IMR-90 (cell line): ENCODE results near the gene GNAI3. TPM values are rescaled to one million over a fixed set of nuclear protein-coding genes. Genes with fewer than 3 reads are reported as not detected.

Experiments used
- ATAC-seq: fragments of 200-7000 bp; cut with Tn5 transposase; 2 replicates; pipeline ENCODE4 v1.9.1; 2020; ENCODE audit warnings: low read depth, mild to moderate bottlenecking, moderate library complexity
- BruUV-seq: library from RNA; stranded (reverse); fragments of 400-500 nt; replicated peaks from 2 replicates; lab custom pipeline; 2021; lab: Mats Ljungman, UMichigan
- CTCF ChIA-PET: fragments of 300-600 bp; formaldehyde crosslinking; extraction: SDS; loops from one replicate; lab custom pipeline; 2021; ENCODE audit warnings: antibody characterized with exemption; lab: Yijun Ruan, JAX
- POLR2A ChIA-PET: fragments of 300-600 bp; sonication (Branson Sonifier 250); formaldehyde crosslinking; loops from one replicate; lab custom pipeline; 2022; ENCODE audit warnings: antibody characterized with exemption; ENCODE audit not compliant: unreplicated experiment; lab: Charles Lee
- DNase-seq: peaks from one replicate; pipeline ENCODE4 v3.0.0; 2013
- H2AFZ ChIP-seq: replicated peaks from 2 replicates; pipeline ENCODE3; 2013; ENCODE audit warnings: low read length, mild to moderate bottlenecking; ENCODE audit not compliant: poor library complexity
- H2AK5ac ChIP-seq: 2 replicates; pipeline ENCODE4 v1.6.1; 2013; ENCODE audit warnings: low read depth, low read length, inconsistent platforms
- H2AK9ac ChIP-seq: replicated peaks from 2 replicates; pipeline ENCODE3; 2013; ENCODE audit warnings: mild to moderate bottlenecking, low read depth, low read length, moderate library complexity; ENCODE audit not compliant: poor library complexity
- H2BK120ac ChIP-seq: 2 replicates; pipeline ENCODE4 v1.6.1; 2013; ENCODE audit warnings: low read depth, low read length, inconsistent platforms
- H2BK15ac ChIP-seq: 3 replicates; pipeline ENCODE4 v1.6.1; 2013; ENCODE audit warnings: low read depth, low read length, inconsistent platforms
- H2BK20ac ChIP-seq: 2 replicates; pipeline ENCODE4 v1.6.1; 2013; ENCODE audit warnings: low read depth, mild to moderate bottlenecking, inconsistent platforms, low read length, moderate library complexity
- H2BK5ac ChIP-seq: 2 replicates; pipeline ENCODE4 v1.6.1; 2013; ENCODE audit warnings: mild to moderate bottlenecking, low read depth, low read length, inconsistent platforms; ENCODE audit not compliant: poor library complexity, severe bottlenecking
- H3K14ac ChIP-seq: replicated peaks from 2 replicates; pipeline ENCODE4 v1.6.1; 2013; ENCODE audit warnings: low read depth, low read length, inconsistent platforms
- H3K18ac ChIP-seq: 2 replicates; pipeline ENCODE4 v1.6.1; 2013; ENCODE audit warnings: low read depth, low read length, control low read depth
- H3K23ac ChIP-seq: 2 replicates; pipeline ENCODE4 v1.6.1; 2013; ENCODE audit warnings: low read depth, low read length, inconsistent platforms
- H3K27ac ChIP-seq: 2 replicates; pipeline ENCODE4 v1.5.1; 2013; ENCODE audit warnings: mild to moderate bottlenecking, control low read depth, low read length; ENCODE audit not compliant: insufficient read depth
- H3K27me3 ChIP-seq: 2 replicates; pipeline ENCODE4 v1.6.1; 2013; ENCODE audit warnings: low read length; ENCODE audit not compliant: control insufficient read depth, insufficient read depth
- H3K36me3 ChIP-seq: 2 replicates; pipeline ENCODE4 v1.6.1; 2013; ENCODE audit warnings: low read length, mixed read lengths; ENCODE audit not compliant: control insufficient read depth, insufficient read depth
- H3K4ac ChIP-seq: 2 replicates; pipeline ENCODE4 v1.6.1; 2013; ENCODE audit warnings: low read depth, low read length, inconsistent platforms
- H3K4me1 ChIP-seq: 2 replicates; pipeline ENCODE4 v1.6.1; 2013; ENCODE audit warnings: low read length, mixed read lengths; ENCODE audit not compliant: control insufficient read depth, insufficient read depth
- H3K4me2 ChIP-seq: 2 replicates; pipeline ENCODE4 v1.6.1; 2013; ENCODE audit warnings: low read depth, mild to moderate bottlenecking, control low read depth, low read length, moderate library complexity
- H3K4me3 ChIP-seq: 2 replicates; pipeline ENCODE4 v1.5.1; 2013; ENCODE audit warnings: low read depth, mild to moderate bottlenecking, control low read depth, low read length, moderate library complexity; ENCODE audit not compliant: insufficient read depth
- H3K56ac ChIP-seq: 2 replicates; pipeline ENCODE4 v1.6.1; 2013; ENCODE audit warnings: low read length, inconsistent platforms; ENCODE audit not compliant: insufficient read depth; ENCODE audit errors: extremely low read depth
- H3K79me1 ChIP-seq, 2 experiments: 2 replicates each; pipeline ENCODE4 v1.6.1; 2013; ENCODE audit warnings: low read length in 2 of 2, inconsistent platforms in 1 of 2, low read depth in 1 of 2
- H3K9ac ChIP-seq: 2 replicates; pipeline ENCODE4 v1.6.1; 2013; ENCODE audit warnings: low read depth, low read length, control low read depth
- H3K9me1 ChIP-seq: 2 replicates; pipeline ENCODE4 v1.6.1; 2013; ENCODE audit warnings: low read length, inconsistent platforms; ENCODE audit not compliant: insufficient read depth
- H3K9me3 ChIP-seq: 2 replicates; pipeline ENCODE4 v1.6.1; 2013; ENCODE audit warnings: low read length; ENCODE audit not compliant: control insufficient read depth, insufficient read depth
- H4K20me1 ChIP-seq: 2 replicates; pipeline ENCODE4 v1.6.1; 2013; ENCODE audit warnings: low read length, inconsistent platforms; ENCODE audit not compliant: insufficient read depth
- H4K5ac ChIP-seq: 2 replicates; pipeline ENCODE4 v1.6.1; 2013; ENCODE audit warnings: mild to moderate bottlenecking, low read depth, low read length, control low read depth
- H4K8ac ChIP-seq, 2 experiments: 2 replicates each; pipeline ENCODE4 v1.6.1; 2013; ENCODE audit warnings: low read depth in 2 of 2, low read length in 2 of 2, control low read depth in 1 of 2, inconsistent platforms in 1 of 2
- H4K91ac ChIP-seq: 2 replicates; pipeline ENCODE4 v1.6.1; 2013; ENCODE audit warnings: low read depth, low read length, inconsistent platforms; ENCODE audit not compliant: insufficient read depth
- BHLHE40 ChIP-seq: fragments of 150-350 bp; IDR thresholded peaks from 2 replicates; pipeline ENCODE4 v1.6.1; 2016; ENCODE audit warnings: mild to moderate bottlenecking, low read depth, low read length
- CEBPB ChIP-seq: IDR thresholded peaks from 2 replicates; pipeline ENCODE4 v1.6.1; 2012; ENCODE audit warnings: low read depth, low read length, improper control_type of control experiment
- CHD1 ChIP-seq: IDR thresholded peaks from 2 replicates; pipeline ENCODE4 v1.6.1; 2012; ENCODE audit warnings: low read depth, low read length, improper control_type of control experiment
- CTCF ChIP-seq: conservative IDR thresholded peaks from 2 replicates; pipeline ENCODE4 v1.5.1; 2012; ENCODE audit warnings: mild to moderate bottlenecking, low read depth, low read length, improper control_type of control experiment
- ELK1 ChIP-seq: fragments of 150-350 bp; IDR thresholded peaks from 2 replicates; pipeline ENCODE4 v1.6.1; 2016; ENCODE audit warnings: low read depth, mild to moderate bottlenecking, low read length, moderate library complexity, borderline replicate concordance
- MAFK ChIP-seq: IDR thresholded peaks from 2 replicates; pipeline ENCODE4 v1.6.1; 2012; ENCODE audit warnings: low read depth, low read length, improper control_type of control experiment
- MXI1 ChIP-seq: IDR thresholded peaks from 2 replicates; pipeline ENCODE4 v1.6.1; 2012; ENCODE audit warnings: low read depth, mild to moderate bottlenecking, low read length, moderate library complexity, borderline replicate concordance
- NFE2L2 ChIP-seq: fragments of 150-350 bp; IDR thresholded peaks from 2 replicates; pipeline ENCODE4 v1.6.1; 2016; ENCODE audit warnings: low read depth, mild to moderate bottlenecking, low read length
- POLR2A ChIP-seq: IDR thresholded peaks from 2 replicates; pipeline ENCODE4 v1.6.1; 2012; ENCODE audit warnings: mild to moderate bottlenecking, low read depth, low read length
- RAD21 ChIP-seq: IDR thresholded peaks from 2 replicates; pipeline ENCODE4 v1.6.1; 2012; ENCODE audit warnings: low read length, improper control_type of control experiment
- RCOR1 ChIP-seq: IDR thresholded peaks from 2 replicates; pipeline ENCODE4 v1.6.1; 2012; ENCODE audit warnings: mild to moderate bottlenecking, low read length, improper control_type of control experiment; ENCODE audit not compliant: insufficient replicate concordance
- RFX5 ChIP-seq: IDR thresholded peaks from 2 replicates; pipeline ENCODE4 v1.8.0; 2012; ENCODE audit warnings: low read depth, mild to moderate bottlenecking, low read length, moderate library complexity
- USF2 ChIP-seq: fragments of 150-350 bp; IDR thresholded peaks from 2 replicates; pipeline ENCODE4 v1.6.1; 2017; ENCODE audit warnings: mild to moderate bottlenecking, antibody characterized with exemption, low read length, low read depth
- WGBS, 2 experiments: methylation state at CpG; one replicate each; pipeline versions ENCODE4 v1.1.5 to v1.1.7; 2013; ENCODE audit warnings: missing lambda C conversion rate in 2 of 2; ENCODE audit not compliant: insufficient read length in 1 of 2; ENCODE audit errors: extremely low coverage in 2 of 2; 5-methylcytosine and 5-hydroxymethylcytosine counted together
- dilution Hi-C: fragments of 300-500 bp; cut with HindIII; formaldehyde crosslinking; loops from one replicate; pipeline ENCODE4 v1.14.3; 2018; ENCODE audit warnings: low sequenced_read_pairs; ENCODE audit not compliant: unreplicated experiment
- in situ Hi-C: fragments of 300-500 bp; cut with MboI; formaldehyde crosslinking; loops from 3 replicates; pipeline ENCODE4 v1.14.3; 2019; ENCODE audit warnings: low sequenced_read_pairs, inconsistent platforms, mixed read lengths
- intact Hi-C: fragments of 100-400 bp; cut with micrococcal nuclease; formaldehyde crosslinking; loops from 2 replicates; pipeline ENCODE4 v1.10.0; 2022
- polyA plus RNA-seq, 3 experiments: library from polyadenylated mRNA; depleted of rRNA; stranded (reverse); fragments of >200 nt; gene quantifications; 2 replicates each; pipeline ENCODE4 v1.2.3, GENCODE V29; 2012; ENCODE audit warnings: low replicate concordance in 1 of 3
- total RNA-seq: library from RNA; depleted of rRNA; stranded (reverse); fragments of >200 nt; gene quantifications from 2 replicates; pipeline ENCODE4 v1.2.3, GENCODE V29; 2012

GNAI3 gene
- total and polyA plus RNA-seq, 2 of the 4 experiments (the other 2 are of a cell fraction) = 5.9 to 14.9 TPM

GRCh38 chr1:109598655-109599054, 50.2 kb downstream of the GNAI3 start:
- Histone ChIP-seq H3K14ac (no peak overlapping the region), H2BK15ac (no peak overlapping the region), H3K27ac (no peak overlapping the region), H3K9ac (no peak overlapping the region), H3K27me3 (no peaks in the 10 kb centered on the region), H3K4ac (no peak overlapping the region), H4K8ac (0 out of 4 replicates have a peak overlapping the region, but pooled peaks of 1 of the 2 experiments have one; percentile 5), H2AK5ac (0 out of 2 replicates have a peak overlapping the region, but pooled peaks have one; percentile 58), H3K4me2 (no peak overlapping the region), H2AFZ (no peak overlapping the region), H3K23ac (0 out of 2 replicates have a peak overlapping the region, but pooled peaks have one; percentile 53), H2BK120ac (no peak overlapping the region), H3K79me1 (peaks cover 12 to 42% of the 10 kb centered on the region in 2 experiments), H2BK5ac (peak overlapping the region; percentile 28), H4K5ac (no peak overlapping the region), H3K9me1 (peaks cover 9% of the 10 kb centered on the region; the same call in 1 of the 2 replicates), H3K56ac (no peak overlapping the region), H2BK20ac (no peak overlapping the region), H3K36me3 (peaks cover 10% of the 10 kb centered on the region), H3K18ac (no peak overlapping the region), H4K91ac (peak overlapping the region; percentile 31; the same call in 1 of the 2 replicates), H2AK9ac (no peak overlapping the region), H3K9me3 (no peaks in the 10 kb centered on the region), H3K4me1 (peaks cover 8% of the 10 kb centered on the region), H3K4me3 (no peak overlapping the region), H4K20me1 (no peaks in the 10 kb centered on the region)
- BruUV-seq = no TSS peak
- in situ Hi-C loops = no loop called here
- ChIA-PET POLR2A (no interaction called here), CTCF (no interaction called here)
- dilution Hi-C loops = no loop called here
- no peak for DNase-seq
- intact Hi-C loops = loop anchor here (5.0 kb wide), 1 partner anchor 36 kb away; no protein-coding TSS in a partner anchor
- no peak for ATAC-seq
- no CpG with 5 or more reads among the region's 5 CpGs for WGBS, 2 experiments
- TF ChIP-seq NFE2L2 = no peak
- no peak for TF ChIP-seq ELK1
- no peak for TF ChIP-seq MAFK
- TF ChIP-seq RFX5 = no peak
- no peak for TF ChIP-seq POLR2A
- TF ChIP-seq RAD21 = no peak
- no peak for TF ChIP-seq CEBPB
- no peak for TF ChIP-seq CHD1
- TF ChIP-seq RCOR1 = no peak
- no peak for TF ChIP-seq USF2
- no peak for TF ChIP-seq MXI1
- no peak for TF ChIP-seq BHLHE40
- no peak for TF ChIP-seq CTCF
